Activated naive CD4-positive, alpha-beta T cell treated with anti-CD3 and anti-CD28 coated beads, Interleukin-2, amount 50 U/mL, for 24 hours (primary cell): ENCODE results near the gene THSD8.
A peak's percentile ranks its signal among the peaks of the same experiment; 100 is the strongest.

Experiments
- H3K27ac Mint-ChIP-seq: one replicate; pipeline ENCODE4 v1.8.0; 2021; ENCODE audit warnings: mild to moderate bottlenecking, mixed read lengths
- H3K27me3 Mint-ChIP-seq: one replicate; pipeline ENCODE4 v1.8.0; 2021; ENCODE audit warnings: mixed read lengths
- H3K36me3 Mint-ChIP-seq: one replicate; pipeline ENCODE4 v1.8.0; 2021; ENCODE audit warnings: mixed read lengths
- H3K4me1 Mint-ChIP-seq: one replicate; pipeline ENCODE4 v1.8.0; 2021; ENCODE audit warnings: mixed read lengths
- H3K4me3 Mint-ChIP-seq: one replicate; pipeline ENCODE4 v1.8.0; 2021; ENCODE audit warnings: mild to moderate bottlenecking, mixed read lengths
- H3K9me3 Mint-ChIP-seq: one replicate; pipeline ENCODE4 v1.8.0; 2021; ENCODE audit warnings: mixed read lengths

THSD8 gene

DNA sequence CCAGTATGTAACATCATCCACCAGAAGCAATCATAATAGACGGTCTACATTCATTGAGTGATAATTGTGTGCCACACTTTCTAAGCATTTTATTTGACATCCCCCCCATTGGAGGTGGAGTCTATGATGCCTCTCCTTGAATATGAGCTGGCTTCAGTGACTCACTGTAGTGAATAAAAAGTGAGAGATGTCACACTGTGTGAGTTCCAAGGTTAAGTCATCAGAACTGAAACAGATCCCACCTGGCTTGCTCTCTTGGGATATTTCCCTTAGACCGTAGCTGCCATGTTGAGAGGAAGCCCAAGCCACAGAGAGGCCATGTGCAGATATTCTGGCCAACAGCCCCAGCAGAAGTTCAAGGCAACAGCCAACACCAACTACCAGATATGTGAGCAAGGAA, 19.9 kb downstream of the THSD8 start:
- Mint-ChIP-seq H3K4me3 (no peak overlapping the region), H3K36me3 (peaks cover 2% of the 10 kb centered on the region), H3K27me3 (peaks cover 13% of the 10 kb centered on the region), H3K9me3 (no peaks in the 10 kb centered on the region), H3K4me1 (peaks cover 8% of the 10 kb centered on the region), H3K27ac (no peak overlapping the region)

DNA sequence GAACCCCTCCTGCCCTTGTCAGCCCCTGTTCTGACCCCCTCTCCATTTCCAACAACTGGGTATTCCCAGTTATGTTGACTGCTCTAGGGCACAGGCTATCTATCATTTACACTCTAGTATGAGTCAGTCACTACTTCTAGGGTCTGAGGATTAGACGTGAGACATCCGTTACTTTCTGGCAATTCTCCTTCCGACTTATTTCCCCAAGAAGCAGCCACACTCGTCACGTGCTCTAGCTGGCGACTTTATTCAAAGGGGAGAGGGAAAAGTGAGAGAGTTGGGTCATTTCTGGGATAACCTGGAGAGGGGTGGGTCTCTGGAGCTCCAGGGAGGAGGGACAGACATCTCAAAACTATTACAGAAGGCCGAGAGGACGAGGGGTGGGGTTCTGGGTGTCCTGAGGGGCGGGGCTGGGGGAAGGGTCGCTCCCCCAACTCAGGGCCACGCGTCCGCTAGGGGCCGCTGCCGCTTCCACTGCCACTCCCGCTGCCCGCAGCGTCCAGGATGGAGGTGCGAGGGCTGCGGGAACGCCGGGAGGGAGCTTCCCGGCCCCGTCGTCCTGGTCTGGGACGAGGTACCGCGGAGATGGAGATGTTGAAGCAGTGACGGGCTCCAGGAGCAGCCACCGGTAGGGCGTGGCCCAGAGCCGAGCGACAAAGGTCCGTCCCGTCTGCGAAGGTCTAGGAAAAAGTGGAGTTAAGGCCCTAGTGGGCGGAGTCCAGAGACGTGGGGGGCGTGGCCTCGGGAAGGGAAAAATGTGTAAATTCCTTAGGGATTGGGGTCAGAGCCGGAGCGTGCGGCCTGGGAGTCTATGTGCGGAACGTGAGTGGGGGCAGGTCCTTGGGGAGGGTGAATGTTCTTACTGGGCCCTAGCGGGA, 23.6 kb downstream of the THSD8 start:
- Mint-ChIP-seq H3K4me3 (no peak overlapping the region), H3K27me3 (peaks cover 33% of the 10 kb centered on the region), H3K27ac (no peak overlapping the region)

DNA sequence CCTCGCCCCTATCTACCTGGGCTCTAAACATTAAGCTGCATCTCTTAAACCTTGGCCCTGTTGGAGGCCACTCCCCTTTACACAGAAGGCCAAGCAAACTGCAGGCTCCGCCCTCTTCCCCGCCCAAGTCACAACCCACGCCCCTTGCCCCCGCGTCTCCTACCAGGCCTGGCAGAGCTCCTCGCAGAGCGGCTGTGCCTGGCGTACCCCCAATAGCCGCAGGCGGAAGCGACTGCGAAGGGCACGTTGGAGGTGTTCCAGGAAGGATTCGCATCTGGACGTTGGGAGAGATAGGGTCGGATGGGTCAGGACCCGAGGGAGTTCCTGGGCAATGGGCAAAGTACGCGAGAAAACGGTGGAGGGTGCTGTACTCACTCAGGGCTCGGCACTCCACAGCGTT, 26.6 kb downstream of the THSD8 start:
- H3K36me3 Mint-ChIP-seq = peaks cover 2% of the 10 kb centered on the region
- H3K9me3 Mint-ChIP-seq = no peaks in the 10 kb centered on the region
- no peak overlapping the region for H3K27ac Mint-ChIP-seq
- H3K27me3 Mint-ChIP-seq = peaks cover 56% of the 10 kb centered on the region
- no peak overlapping the region for H3K4me3 Mint-ChIP-seq
- H3K4me1 Mint-ChIP-seq = peaks cover 22% of the 10 kb centered on the region

More for the DNA sequence above, 23.6 kb downstream of the THSD8 start:
- H3K9me3 Mint-ChIP-seq = no peaks in the 10 kb centered on the region
- peaks cover 8% of the 10 kb centered on the region for H3K4me1 Mint-ChIP-seq
- H3K36me3 Mint-ChIP-seq = peaks cover 2% of the 10 kb centered on the region

DNA sequence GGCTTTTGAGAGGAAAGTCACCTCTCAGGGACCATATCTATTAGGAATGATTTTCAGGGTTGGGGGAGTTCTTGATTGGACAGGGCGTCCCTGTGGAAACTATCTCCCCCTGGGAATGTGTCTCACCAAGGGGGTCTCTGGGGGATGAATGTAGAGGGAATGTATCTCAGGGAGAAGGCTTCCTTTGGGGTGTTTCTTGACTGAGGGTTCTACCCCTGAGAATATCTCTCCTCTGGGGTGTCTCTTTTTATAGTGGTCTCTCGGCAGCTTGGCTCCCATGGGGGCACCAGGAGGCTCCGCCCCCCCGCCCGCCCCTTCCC, 31.5 kb downstream of the THSD8 start:
- Mint-ChIP-seq H3K4me1 (peaks cover 35% of the 10 kb centered on the region), H3K9me3 (no peaks in the 10 kb centered on the region), H3K36me3 (peaks cover 2% of the 10 kb centered on the region), H3K27ac (peak overlapping the region; percentile 62), H3K27me3 (peaks cover 65% of the 10 kb centered on the region), H3K4me3 (peak overlapping the region; percentile 67)

DNA sequence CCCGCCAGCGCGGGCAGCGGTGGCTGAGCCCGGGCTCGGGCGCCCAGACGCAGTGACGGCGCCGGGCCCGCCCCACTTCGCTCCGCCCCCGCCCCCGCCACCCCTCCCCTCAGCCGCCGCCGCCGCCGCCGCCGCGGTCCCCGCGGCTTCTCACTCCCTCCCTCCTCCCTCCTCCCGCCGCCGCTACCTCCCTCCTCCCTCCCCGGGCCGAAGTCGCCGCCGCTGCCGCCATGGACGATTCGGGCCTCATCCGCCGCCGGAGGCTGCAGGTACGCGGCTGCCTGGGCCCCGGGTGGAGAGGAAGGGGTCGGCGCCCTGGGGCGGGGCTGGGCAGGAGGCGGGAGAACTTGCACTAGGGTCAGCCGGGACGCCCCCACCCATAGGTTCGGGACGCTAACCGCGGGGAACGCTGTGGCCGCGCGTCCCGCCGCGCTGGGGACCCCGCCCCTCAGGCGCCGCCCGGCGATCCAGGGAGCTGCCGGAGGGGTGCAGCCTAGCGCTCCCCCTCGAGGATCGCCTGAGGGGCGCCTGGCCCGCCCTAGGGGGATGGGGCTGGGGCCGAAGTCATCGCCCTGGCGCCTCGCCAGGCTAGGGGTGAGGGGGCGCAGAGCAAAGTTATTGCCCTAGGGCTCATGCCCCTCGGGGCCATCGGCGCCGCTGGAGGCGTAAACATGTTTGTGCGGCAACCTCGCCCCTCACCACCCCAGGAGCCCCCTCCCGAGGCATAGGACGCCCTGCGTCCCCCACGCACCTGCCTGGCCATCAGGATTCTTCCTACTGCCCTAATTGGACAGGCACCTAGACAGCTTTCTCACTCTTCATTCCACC, 32.1 kb downstream of the THSD8 start:
- peak overlapping the region; percentile 44 for H3K4me3 Mint-ChIP-seq
- peaks cover 2% of the 10 kb centered on the region for H3K36me3 Mint-ChIP-seq
- H3K4me1 Mint-ChIP-seq = peaks cover 36% of the 10 kb centered on the region
- peak overlapping the region; percentile 43 for H3K27ac Mint-ChIP-seq
- H3K9me3 Mint-ChIP-seq = no peaks in the 10 kb centered on the region
- H3K27me3 Mint-ChIP-seq = peaks cover 62% of the 10 kb centered on the region

DNA sequence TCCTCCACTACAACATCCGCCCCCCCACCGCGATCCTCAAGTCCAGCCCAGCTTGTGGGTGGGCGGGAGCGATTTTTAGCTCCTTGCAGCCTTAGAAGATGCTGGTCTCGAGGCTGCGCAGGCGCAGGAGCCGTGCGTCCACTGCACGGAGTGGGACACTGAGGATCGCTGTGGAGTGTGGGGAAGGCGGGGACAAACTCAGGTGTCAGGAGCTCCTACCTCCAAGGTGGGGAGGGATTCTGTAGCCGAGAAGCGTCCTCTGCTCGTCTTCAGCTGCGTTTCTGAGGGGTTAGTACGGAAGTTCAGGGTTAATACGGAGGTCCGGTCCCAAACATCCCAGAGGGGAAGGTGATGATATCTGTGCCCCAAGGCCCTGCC, 32.7 kb downstream of the THSD8 start, which contains the start of gene RTBDN:
Gene RTBDN, minus strand, starts transcription at position 14 of the 378 bp plus-strand sequence. CDS start 4,600 bp downstream, outside the sequence.
- peak within 1 kb of the TSS; percentile 62 for H3K27ac Mint-ChIP-seq
- H3K4me3 Mint-ChIP-seq = peak within 1 kb of the TSS; percentile 67
- H3K27me3 Mint-ChIP-seq = peaks cover 65% of the 10 kb centered on the region
- peaks cover 2% of the 10 kb centered on the region for H3K36me3 Mint-ChIP-seq
- H3K9me3 Mint-ChIP-seq = no peaks in the 10 kb centered on the region
- H3K4me1 Mint-ChIP-seq = peaks cover 42% of the 10 kb centered on the region

DNA sequence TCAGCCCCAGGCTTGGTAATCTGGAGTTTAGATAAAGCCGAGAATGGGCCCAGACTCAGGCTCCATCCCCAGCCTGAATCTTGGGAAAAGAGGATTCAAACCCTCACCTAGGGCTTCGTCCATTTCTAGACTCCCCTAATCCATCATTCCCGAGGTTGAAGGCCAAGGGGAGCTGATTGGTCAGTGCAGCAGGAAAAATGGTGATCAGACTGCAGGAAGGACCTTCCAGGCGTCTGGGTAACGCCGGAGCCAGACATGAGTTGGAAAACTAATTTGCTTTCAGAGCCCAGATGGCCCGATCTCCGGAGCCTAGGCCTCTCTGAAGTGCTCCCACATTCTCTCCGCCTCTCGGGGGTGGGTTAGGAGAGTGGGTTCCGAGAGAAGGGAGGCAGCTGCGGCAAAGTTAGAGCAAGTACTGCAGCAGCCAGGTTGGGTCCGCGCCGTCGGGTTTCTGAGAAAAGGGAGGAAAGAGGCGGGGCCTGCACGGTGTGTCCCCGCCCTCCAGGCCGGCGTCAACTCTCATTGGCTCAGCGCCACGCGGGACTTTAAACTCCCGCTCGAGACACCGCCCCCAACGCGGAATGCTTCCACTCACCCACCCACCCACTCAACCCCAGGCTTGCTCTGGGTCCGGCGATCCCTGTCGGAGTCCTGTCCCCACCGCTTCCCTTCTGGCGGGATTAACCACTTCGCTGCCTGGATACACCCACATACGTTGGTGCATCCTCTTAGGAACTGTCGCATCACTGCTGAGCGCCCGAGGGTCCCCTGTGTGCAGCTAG, 33.3 kb downstream of the THSD8 start:
- no peak overlapping the region for H3K27ac Mint-ChIP-seq
- H3K27me3 Mint-ChIP-seq = peaks cover 63% of the 10 kb centered on the region
- H3K4me1 Mint-ChIP-seq = peaks cover 43% of the 10 kb centered on the region
- H3K4me3 Mint-ChIP-seq = no peak overlapping the region
- peaks cover 2% of the 10 kb centered on the region for H3K36me3 Mint-ChIP-seq
- H3K9me3 Mint-ChIP-seq = no peaks in the 10 kb centered on the region

DNA sequence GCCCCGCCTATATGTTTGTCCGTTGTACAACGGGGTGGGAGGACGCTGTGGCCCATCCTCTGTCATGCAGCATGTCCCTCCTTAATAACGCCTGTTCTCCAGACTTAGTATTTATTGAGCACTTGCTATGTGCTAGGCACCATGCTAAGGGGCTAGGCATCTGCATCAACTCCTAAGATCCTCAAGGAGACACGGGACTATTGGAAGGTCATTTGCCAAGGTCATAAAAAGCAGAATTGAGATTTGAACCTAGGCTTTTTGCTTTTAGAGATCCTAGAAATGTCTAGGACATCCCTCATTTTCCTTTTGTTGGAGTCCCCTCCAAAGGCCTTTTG, 34.6 kb downstream of the THSD8 start:
- Mint-ChIP-seq H3K27ac (no peak overlapping the region), H3K27me3 (peaks cover 66% of the 10 kb centered on the region), H3K4me3 (no peak overlapping the region), H3K4me1 (peaks cover 52% of the 10 kb centered on the region), H3K9me3 (no peaks in the 10 kb centered on the region), H3K36me3 (no peaks in the 10 kb centered on the region)

DNA sequence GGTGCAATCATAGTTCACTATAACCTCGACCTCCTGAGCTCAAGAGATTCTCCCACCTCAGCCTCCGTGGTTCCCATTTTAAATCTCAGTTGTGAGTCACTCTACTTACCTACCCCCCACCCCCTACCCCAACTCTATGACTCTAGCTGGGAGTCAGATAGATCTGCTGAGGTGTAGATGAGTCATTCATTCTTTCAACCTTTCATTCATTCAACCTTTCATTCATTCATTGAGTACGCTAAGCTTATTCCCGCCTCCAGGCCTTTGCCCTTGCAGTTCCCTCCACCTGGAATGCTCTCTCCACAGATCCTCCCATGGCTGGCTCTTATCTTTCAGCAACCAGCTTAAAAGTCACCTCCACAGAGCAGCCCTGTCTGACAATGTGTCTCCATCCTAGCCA, 35.4 kb downstream of the THSD8 start:
- no peaks in the 10 kb centered on the region for H3K36me3 Mint-ChIP-seq
- no peaks in the 10 kb centered on the region for H3K9me3 Mint-ChIP-seq
- H3K4me3 Mint-ChIP-seq = peak overlapping the region; percentile 23
- H3K4me1 Mint-ChIP-seq = peaks cover 50% of the 10 kb centered on the region
- peak overlapping the region; percentile 79 for H3K27ac Mint-ChIP-seq
- peaks cover 64% of the 10 kb centered on the region for H3K27me3 Mint-ChIP-seq

DNA sequence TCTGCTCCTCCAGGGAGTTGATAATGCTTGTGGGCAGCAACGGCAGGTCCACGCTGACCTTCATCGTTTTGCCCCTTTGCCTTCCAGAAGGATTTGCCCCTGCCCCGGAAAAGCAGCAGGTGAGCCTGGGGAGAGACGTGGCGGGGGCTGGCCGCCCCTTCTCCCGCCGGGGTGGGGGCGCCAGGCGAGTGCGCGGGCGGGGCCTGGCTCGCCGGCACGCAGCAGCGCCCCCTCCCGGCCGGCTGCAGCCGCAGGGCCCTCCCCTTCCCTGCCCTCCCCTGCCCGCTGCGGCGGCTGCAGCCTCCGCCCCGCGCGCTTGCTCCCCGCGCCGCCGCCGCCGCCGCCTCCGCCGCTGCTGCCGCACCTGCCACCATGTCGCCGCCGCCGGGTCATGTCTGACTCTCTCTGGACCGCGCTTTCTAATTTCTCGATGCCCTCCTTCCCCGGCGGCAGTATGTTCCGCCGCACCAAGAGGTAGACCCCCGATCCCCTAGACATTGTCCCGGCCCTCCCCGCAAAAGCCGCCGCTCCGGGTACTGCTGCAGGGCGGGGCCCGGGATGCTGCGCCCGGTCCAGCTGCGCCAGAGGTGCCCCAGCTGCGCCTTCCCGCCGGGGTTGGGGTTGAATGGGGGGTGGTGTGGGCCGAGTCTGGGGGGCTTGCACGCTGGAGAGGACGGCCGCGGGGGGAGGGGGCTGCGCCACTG, 36.5 kb downstream of the THSD8 start, which contains the start of gene MAST1:
Gene MAST1, plus strand, starts transcription at position 334 of the 704 bp plus-strand sequence. Its CDS starts 58 bp downstream, at position 392.
- Mint-ChIP-seq H3K4me1 (peaks cover 42% of the 10 kb centered on the region), H3K27ac (peak within 1 kb of the TSS; percentile 79), H3K9me3 (no peaks in the 10 kb centered on the region), H3K4me3 (peak within 1 kb of the TSS; percentile 77), H3K36me3 (no peaks in the 10 kb centered on the region), H3K27me3 (peaks cover 62% of the 10 kb centered on the region)

DNA sequence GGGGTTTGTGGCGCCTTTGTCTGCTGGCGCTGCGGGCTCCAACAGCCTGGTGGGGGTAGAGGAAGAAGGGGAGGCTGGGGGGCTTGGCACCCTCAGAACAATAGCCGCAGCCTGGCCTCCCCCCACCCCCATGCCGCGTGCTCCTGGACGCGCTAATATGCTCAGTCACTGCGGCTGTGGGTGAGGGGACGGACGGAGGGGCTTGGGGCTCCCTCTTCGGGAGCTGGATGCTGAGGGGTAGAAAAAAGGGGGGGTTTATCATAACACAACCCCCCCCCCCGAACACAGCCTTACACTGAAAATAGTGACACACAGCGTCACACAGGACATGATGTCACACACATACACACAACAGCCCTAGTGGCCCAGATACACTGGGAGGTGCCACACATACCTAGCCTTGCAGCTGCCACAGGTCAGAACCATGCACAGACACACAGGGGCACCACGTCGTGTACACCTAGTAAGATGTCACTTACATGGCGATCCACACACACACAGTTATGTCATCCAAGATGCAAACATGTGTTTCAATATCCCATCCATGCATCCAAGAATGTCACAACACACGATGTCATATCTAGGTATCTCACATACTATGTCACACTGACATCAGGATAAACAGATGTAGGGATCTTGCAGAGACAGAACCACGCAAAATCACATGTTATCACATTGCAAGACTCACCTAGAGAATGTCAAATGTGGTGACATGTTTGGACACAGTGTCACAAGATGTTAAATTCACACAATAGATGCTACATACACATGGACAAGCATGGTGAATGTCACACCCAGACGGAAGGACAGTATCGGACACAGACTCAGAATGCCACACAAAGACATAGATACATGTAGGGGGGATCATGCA, 37.3 kb downstream of the THSD8 start:
- H3K9me3 Mint-ChIP-seq = no peaks in the 10 kb centered on the region
- H3K4me3 Mint-ChIP-seq = peak overlapping the region; percentile 77
- H3K36me3 Mint-ChIP-seq = no peaks in the 10 kb centered on the region
- no peak overlapping the region for H3K27ac Mint-ChIP-seq
- H3K4me1 Mint-ChIP-seq = peaks cover 41% of the 10 kb centered on the region
- peaks cover 61% of the 10 kb centered on the region for H3K27me3 Mint-ChIP-seq

DNA sequence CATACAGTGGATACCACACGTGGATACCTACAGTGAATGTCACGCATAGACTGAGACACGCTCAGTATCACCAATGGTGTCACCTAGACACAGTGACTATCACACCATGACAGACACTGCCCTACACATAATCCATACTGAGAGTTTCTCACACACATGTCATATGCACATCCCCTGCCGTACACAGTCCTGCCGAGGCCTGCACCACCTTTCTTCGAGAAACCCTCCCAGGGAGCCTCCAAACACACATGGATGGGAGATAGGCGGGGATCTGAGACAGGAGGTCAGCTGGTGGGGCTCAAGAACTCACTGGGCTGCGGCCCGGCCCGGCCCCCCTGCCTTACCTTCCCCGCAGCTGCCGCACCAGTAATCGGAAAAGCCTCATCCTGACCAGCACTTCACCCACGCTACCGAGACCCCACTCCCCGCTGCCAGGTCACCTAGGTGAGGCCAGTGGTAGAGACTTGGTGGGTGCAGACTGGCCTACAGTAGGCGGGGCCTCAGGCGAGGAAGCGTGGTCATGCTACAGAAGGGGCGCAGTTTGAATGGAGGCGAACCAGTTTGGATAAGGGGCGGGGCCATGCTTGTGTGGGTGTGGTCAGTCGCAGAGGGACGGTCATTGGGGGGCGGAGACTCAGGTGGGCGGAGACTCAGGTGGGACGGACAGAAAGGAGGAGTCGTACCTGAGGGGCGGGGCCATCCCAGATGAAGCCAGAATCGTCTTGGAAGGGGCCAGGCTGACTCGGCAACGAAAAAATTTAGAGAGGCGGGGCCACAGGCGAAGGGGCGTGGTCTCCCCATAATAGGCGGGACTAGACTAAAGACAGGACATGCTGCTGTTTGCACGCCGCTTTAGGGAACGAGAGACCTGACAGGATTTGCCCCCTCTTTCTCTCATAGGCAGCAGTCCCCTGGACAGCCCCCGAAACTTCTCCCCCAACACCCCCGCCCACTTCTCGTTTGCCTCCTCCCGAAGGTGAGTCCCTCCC, 38.5 kb downstream of the THSD8 start:
- peaks cover 56% of the 10 kb centered on the region for H3K27me3 Mint-ChIP-seq
- peaks cover 35% of the 10 kb centered on the region for H3K4me1 Mint-ChIP-seq
- H3K9me3 Mint-ChIP-seq = no peaks in the 10 kb centered on the region
- peak overlapping the region; percentile 27 for H3K4me3 Mint-ChIP-seq
- H3K27ac Mint-ChIP-seq = no peak overlapping the region
- no peaks in the 10 kb centered on the region for H3K36me3 Mint-ChIP-seq

DNA sequence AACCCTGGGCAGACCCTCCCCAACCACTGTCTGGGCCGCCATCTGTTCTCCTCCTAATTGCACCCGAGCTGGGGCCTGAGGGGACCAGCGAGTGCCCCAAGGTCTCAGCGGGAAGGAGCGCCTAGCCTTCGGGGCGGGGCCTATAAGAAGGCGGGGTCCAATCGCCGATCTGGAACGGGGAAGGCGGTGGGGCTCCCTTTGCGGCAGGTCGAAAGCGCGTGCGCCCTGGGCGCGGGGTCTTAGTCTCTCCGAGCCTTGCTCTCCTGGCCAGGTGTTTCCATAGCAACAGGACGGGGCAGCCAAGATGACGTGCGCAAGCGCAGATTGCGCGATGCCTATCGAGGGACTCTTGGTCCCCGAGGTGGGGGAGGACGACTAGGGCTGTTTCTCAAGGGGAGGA, 39.2 kb downstream of the THSD8 start:
- Mint-ChIP-seq H3K4me1 (peaks cover 35% of the 10 kb centered on the region), H3K36me3 (no peaks in the 10 kb centered on the region), H3K27me3 (peaks cover 53% of the 10 kb centered on the region), H3K9me3 (no peaks in the 10 kb centered on the region), H3K4me3 (peak overlapping the region; percentile 27), H3K27ac (no peak overlapping the region)
